HG02973 (cell line): ENCODE data around the gene ZNF716.
"Not testable (repeated sequence)": the region's sequence is repeated elsewhere in the genome, so short reads cannot be mapped to it uniquely, and the experiment has no call there.

Experiments
- ATAC-seq: cut with Tn5 transposase; IDR thresholded peaks from one replicate; pipeline ENCODE4 v1.9.1; 2021; ENCODE audit warnings: moderate library complexity; ENCODE audit not compliant: unreplicated experiment

ZNF716 gene

DNA sequence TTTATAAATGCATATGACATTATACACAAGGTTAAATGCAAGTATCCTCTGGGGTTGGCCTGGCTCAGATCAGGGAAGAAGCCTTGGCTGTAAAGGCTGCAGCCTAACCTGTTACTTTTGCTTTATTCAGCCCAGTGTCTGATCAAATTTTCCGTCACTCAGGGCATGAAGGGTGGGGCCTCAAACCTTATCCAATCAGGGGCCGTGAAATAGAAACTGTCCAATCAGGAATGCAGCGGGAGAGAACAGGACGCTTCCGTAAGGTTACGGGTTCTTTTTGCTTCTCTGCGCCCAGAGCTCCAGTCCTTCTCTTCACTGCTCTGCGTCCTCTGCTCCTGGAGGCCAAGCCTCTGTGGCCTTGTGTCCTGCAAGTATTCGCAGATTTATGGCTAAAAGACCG is at the start of gene ZNF716:
ZNF716 (plus strand) TSS at position 274 of the 400 bp plus-strand sequence; CDS start at position 386, 112 bp downstream.
- ATAC-seq: no peak

DNA sequence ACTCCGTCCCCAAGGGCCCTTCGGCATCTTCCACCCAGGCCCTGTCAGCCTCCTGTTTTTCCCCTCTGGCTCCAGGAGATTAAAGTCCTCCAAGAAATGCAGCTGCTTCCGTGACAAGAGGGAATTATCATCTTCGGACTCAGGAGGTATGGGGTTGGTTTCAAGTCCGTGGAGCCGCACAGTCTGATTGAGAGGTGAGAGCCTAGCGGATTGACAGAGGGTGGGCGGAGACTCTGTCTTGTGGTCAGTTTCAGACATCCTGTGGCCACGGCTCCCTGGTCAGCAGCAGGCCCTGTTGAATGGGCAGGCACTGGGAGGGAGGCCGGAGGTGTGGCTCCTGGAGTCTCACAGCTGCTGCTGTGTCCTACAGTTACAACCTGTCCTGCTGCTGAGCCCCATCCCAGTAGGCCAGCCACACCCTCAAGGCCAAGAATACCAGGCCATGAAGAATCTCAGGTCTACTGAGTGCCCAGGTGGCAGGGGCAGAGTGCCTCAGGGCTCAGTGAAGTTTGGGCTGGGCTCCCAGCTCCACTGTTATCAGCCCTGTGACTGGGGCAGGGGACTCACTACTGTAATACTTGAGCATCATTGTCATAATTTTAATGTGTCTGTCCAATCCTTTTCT is 49.3 kb upstream of the ZNF716 start:
- ATAC-seq: no peak

DNA sequence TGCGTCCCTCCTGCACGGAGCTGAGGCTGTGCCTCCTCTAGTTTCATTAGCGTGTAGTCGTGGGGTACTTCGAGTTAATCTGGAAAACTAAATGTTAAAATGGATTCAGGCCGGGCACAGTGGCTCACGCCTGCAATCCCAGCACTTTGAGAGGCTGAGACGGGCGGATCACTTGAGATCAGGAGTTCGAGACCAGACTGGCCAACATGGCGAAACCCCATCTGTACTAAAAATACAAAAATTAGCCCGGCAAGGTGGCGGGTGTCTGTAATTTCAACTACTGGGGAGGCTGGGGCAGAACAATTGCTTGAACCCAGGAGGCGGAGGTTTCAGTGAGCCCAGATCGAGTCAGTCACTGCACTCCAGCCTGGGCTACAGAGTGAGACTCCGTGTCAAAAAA is 46.9 kb upstream of the ZNF716 start:
- ATAC-seq: not testable (repeated sequence)

DNA sequence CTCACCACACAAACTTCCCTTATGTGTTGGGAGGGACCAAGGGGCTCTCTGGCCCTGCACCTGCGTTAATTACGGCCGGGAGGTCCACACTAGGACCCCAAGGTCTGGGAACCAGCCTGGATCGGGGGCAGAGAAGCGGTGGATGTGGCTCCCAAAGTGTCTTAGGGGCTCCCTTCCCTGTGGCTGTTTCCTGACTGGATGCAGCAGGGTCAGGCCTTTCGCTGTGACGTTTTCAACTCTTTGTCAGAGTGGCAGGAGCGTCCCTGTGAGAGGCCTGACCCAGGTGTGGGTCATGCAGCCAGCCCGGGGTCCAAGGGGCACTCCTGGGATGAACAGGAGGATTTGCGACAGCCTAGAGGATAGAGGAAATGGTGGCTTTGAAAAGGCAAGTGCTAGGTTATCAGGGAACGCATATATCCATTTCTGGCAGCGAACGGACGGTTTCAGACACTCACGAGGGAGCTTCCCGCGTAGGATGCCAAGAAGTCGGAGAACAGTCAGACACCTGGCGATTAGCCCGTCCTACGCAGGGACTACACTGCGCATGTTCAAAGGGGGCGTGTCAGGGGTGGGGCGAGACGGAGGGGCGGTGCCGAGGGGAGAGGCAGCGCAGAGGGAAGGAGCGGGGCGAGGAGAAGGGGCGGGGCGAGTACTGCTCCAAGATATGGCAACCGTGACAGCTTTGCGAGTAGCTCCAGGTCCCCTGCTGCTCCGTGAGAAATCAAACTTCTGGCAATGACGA is 46.2 kb upstream of the ZNF716 start:
- no peak for ATAC-seq

DNA sequence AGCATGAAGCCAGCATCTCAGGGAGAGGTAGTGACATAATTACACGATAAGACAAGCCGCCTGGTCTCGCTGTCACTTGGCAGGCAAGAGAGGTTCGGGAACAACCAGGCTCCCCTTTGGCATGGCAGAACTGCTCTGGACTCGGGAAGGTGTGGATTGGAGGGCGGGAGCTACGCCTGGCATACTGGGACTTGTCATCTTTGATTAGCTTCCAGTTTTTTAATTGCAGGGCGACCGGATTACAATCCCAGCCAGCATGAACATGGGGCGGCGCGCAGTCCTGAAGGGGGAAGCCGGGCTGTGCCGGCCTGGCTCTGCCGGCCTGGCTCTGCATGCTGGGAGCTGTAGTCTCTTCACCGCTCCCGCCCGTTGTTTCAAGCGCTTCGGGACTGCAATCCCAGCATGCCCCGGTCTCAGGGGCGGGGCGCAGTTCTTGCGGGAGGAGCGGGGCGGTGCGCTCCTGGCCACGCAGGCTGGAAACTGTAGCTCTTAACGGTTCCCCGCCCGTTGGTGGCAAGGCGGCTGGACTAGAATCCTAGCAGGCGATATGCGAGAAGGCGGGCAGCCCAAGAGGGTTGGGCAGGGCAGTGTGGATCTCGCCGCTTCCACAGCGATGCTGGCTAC is 45.5 kb upstream of the ZNF716 start:
- no peak for ATAC-seq

DNA sequence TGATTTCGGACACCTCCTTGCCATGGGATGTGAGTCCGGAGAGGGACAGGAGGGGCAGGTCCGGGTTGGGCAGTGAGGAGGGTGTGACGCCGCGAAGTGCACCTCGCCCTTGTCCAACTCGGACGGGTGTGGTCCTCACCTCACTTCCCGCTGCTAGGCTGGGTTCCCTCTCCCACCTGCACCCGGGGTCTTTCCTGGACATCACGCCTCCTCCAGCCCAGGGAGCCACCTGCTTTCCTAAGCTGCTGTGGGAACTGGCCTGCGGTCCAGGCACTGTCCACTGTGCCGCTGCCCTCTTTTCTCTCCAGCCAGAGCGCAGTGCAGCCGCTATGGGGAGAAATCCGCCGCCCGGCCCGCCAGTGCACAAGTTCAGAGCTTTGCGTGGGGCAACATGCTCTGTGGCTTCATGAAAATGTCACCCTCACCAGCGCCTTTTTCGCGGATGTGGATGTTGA is 45.0 kb upstream of the ZNF716 start:
- ATAC-seq: no peak

DNA sequence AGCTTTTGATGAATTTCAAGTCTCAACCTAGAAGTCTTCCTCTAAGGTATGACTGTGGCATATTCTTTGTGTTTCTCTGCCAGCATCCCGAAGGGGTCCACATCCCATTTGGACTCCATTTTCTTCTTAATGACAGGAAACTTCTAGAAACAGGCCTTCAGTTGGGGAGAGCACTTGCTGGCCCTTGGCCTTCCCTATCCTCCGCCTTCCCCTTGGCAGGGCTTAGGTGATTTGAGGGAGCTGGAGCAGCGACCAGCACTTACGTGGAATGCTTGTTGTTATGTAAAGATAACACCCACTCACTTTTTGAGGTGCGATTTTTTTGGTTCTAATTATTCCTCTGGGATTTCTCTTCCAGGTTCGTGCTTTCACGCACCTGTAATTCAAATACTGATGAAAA is 42.9 kb upstream of the ZNF716 start:
- ATAC-seq: no peak

DNA sequence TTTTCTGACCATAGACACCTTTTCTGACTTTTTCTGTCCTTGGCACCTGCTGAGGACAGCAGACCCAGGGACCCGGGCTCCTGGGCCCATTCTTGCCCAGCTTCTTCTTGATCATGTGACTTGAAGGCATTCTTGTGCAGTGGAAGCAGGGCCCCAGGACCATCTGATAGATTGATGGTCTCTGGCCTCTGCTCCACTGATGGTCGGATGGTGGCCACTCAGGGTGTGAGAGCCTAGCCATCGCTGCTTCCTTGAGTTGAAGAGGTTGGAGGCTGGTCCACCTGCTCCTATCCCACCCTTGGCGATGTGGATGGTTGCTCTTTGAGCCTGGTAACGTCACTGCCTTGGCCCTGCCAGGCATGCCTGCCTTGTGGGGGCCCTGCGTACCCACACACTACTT is 37.8 kb upstream of the ZNF716 start:
- ATAC-seq: no peak

DNA sequence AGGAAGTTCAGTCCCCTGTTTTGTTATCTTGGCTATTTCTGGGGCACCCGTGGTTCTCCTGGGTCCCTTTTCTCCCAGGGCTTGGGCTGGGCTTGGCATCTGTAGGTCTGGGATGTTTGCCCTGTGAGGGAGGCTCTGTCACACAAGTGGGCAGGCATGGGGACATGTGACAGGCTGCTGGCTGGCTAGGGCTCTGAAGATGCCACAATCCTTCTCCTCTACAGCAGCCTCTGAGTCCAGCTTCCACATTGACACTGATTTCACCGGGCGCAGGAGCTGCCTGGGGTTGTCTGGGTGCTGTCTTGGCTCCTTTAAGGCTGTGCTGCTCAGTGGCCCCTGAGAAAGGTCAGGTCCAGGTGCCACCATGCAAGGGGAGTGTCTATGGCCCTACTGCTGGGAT is 37.4 kb upstream of the ZNF716 start:
- ATAC-seq: no peak

DNA sequence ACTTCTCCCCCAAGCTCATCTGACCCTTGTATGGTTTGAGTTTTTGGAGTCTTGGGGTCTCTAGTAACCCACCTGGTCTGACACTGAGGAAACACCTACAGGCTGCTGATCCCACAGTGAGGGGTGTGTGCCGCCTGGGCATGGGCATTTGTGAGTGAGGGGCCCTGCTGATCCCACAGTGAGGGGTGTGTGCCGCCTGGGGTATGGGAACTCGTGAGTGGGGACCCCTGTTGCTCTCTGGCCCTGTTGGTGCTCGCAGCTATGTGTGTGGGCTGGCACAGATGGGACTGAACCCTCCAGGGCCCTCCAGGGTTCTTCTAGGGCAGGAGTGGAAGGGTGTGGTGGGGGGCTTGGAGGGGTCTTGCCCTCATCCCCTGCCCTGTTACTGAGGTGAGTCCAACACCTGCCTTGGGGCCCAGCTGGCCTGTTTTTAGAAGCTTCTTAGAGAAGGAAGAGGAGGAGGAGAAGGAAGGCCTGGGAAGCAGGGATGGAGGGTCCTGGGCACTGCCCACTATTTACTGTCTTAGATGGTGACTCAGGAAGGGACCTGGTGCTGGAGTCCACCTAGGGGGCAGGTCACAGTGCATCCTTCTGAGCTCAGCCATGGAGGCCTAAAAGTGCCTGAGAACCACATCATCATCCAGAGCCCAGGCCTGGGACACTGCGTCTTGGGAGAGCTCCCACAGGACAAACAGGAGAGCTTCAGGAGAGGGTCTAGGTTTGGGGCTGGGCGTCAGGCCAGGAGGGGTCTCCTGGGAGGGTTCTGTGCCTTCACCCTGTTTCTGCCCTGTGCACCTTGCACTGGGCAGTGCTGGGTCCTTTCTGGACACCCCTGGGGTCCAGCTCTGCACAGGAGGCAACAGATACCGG is 36.2 kb upstream of the ZNF716 start:
- no peak for ATAC-seq

DNA sequence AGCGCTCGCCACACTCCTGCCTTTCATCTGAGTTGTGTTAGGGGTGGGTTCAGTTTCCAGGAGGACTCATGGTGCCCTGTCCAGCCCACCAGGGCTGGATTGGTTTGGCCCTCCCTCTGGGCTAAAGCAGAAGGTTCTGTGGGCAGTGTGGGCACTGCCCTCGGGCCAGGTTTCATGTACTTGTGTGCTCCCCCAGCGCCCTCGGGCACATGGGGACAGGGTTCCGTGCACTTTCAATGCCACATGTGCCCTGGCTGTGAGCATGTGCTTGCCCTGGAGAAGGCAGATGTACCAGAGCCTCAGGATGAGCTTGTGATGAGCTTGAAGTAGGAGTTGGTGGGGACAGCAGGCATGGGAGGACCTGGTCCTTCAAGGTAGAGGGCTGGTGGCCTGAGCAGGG is 35.6 kb upstream of the ZNF716 start:
- ATAC-seq: no peak

DNA sequence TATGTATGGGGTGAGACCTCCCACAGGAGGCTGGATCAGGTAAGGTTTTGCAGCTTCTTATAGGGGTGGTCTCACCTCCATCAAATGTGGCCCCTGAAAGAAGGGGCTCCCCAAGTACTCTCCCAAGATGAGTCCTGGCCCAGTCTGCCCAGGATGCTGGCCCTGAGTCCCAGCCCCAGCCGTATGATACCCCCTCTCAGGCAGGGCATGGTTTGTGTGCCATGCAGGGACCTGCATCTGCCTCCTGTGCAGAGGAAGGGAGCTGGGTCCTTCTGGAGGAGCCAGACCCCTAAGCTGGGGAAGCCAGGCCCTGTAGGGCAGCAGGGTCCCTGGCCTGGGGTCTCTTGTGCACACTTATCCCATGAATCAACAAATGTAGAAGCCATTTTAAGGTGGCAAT is 35.1 kb upstream of the ZNF716 start:
- no peak for ATAC-seq

DNA sequence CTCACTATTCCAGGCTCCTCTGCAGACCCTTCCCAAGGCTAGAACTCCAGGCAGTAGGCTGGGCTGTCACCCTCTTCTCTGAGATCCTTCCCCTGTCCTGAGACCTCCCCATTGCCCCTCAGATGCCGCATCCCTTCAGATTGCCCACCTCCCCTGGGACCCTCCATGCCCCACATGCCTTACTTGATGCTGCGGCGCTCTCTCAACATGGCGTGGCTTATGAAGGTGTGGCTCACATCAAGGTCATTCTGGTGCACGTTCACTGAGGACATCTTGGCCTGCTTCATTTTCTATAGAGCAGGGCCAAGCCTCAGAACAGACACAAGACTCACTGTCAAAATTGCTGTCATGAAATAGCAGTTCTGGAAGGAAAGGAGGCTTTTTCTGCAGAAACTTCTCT is 34.7 kb upstream of the ZNF716 start:
- ATAC-seq: no peak

DNA sequence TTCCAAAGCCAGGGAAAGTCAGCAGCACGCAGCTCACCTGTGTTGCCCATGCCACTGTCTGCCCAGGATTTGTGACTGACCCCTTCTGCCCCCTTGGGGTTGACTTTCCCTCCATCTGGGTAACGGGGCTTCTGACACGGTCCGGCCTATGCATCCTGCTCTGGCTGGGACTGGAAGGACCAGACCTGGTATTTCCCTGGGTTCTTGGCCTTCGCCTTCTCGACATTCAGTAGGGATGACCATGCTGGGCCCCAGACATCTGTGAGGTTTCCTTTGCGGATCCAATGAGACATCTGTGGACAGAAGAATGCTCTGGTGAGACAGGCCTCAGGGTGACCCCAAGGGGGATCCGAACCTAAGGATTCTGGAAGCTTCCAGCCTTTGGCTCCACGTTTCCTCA is 34.2 kb upstream of the ZNF716 start:
- no peak for ATAC-seq

DNA sequence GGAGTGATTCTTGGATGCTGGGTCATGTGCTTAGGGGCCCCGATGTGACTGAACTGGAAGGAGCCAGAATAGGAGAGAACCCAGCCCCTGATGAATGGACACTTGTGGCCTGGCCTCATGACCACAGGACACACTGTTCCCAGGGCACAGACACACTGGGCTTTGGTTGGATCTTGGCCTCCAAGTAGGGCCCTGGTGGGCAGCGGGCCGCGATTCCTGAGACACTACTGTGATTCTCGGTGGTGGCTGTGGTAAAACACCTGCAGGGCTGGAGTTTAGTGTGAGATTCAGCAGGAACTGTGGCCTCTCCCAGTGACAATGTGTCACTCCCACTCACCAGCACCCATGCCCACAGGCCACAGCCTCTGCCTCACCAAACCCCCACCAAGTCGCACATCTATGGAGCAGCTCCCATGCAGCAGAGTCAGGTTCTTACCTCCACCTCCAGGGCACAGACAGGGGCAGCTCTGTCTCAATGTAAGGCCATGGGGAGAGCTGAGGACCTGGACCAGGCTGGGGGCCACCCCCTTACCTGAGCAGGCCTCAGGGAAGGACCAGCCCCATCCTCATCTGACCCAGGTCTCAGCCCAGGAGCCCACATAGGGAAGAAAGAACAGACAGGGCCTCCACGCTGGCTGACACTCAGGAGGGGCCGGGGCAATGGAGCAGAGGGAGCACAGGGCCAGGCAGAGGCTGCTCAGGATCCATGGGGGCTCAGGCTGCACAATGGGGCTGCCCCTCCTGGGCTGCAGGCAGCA is 33.2 kb upstream of the ZNF716 start:
- no peak for ATAC-seq

DNA sequence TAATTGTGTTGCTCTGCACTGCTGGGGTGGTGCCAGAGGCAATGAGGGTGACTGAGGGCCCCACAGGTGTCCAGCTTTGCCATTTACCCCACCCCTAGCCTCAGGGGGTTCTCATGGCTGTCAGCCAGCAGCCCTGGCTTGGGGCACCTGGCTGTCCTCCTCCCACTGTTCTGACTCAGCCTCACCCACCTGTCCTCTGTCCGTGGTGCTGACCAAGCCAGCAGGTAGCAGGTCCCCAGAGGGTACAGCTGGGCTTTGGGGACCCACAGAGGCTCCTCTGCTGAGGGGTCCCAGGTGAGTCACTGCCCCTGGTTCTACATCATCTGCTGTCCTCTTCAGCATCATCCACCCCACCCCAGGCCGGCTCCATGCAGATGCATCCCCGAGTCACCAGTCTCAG is 32.2 kb upstream of the ZNF716 start:
- no peak for ATAC-seq

DNA sequence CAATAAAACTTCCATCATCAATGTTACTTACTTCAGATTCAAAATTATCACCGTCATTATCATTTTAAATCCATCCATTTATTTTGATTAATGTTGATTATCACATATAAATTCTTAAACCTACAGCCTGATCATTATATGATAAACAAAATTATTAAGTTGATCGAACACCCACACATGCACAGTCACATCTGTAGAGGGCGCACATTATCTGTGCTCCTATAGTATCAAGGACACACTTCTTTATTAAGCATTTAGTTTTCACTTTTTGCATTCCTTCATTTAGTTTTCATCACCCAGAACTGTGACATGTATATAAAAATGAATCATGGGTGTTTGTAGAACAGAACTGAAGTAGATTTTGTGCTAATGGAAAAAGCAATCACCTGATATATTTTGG is 26.2 kb upstream of the ZNF716 start:
- no peak for ATAC-seq

DNA sequence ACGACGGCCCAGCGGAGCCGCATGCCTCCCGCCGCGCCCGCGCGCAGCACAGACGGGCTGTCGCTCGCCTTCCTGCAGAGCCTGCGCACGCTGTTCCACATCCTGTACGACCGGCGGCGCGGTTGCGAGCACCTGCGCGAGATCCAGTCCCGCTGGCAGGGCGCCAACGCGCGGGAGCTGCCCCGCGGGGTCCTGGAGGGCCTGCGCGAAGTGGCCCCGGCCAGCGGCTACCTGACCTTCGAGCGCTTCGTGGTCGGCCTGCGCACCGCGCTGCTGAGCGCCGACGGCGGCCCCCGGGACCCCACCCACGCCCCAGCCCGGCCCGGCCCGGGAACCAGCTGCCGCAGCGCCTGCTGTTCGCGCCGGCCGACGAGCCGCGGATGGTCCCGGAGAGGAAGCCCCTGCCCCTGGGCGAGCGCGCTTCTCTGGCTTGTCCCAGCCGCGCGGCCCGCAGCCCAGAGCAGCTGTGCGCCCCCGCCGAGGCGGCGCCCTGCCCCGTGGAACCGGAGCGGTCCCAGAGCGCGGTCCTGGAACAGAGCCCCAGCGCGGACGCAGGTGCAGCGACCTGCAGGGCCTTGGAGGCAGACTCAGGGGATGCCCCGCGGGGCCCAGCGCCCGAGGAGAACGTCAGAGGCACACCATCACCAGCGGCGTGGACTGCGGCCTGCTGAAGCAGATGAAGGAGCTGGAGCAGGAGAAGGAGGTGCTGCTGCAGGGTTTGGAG is 25.3 kb upstream of the ZNF716 start:
- ATAC-seq: no peak

DNA sequence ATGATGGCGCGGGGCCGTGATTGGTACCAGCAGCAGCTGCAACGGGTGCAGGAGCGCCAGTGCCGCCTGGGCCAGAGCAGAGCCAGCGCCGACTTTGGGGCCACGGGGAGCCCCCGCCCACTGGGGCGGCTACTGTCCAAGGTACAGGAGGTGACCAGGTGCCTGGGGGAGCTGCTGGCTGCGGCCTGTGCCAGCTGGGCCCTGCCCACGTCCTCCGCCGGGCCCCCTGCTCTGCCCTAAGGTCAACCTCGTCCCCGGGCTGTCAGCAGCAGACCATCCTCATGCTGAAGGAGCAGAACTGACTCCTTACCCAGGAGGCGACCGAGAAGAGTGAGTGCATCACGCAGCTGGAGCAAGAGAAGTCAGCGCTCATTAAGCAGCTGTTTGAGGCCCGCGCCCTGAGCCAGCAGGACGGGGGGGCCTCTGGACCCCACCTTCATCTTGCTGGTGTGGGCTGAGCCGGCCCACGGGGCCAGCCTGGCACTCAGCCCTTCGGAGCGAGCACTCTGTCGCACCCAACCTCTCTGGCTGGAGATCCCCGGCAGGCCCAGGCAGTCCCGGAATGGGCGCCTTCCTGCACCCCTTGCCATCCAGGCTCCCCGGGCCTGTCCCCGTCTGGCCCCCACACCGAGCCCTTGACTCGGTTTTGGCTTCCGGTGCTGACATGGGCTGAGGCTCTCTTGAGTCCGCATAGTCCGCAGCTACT is 24.6 kb upstream of the ZNF716 start:
- no peak for ATAC-seq
